HG02623 (cell line): Measurements from ENCODE around the gene PIBF1.
A peak's percentile ranks its signal among the peaks of the same experiment; 100 is the strongest.
"Not testable (repeated sequence)": the region's sequence is repeated elsewhere in the genome, so short reads cannot be mapped to it uniquely, and the experiment has no call there.

Experiments used
- ATAC-seq: cut with Tn5 transposase; IDR thresholded peaks from one replicate; pipeline ENCODE4 v1.9.1; 2021; ENCODE audit warnings: moderate library complexity; ENCODE audit not compliant: unreplicated experiment

PIBF1 gene

DNA sequence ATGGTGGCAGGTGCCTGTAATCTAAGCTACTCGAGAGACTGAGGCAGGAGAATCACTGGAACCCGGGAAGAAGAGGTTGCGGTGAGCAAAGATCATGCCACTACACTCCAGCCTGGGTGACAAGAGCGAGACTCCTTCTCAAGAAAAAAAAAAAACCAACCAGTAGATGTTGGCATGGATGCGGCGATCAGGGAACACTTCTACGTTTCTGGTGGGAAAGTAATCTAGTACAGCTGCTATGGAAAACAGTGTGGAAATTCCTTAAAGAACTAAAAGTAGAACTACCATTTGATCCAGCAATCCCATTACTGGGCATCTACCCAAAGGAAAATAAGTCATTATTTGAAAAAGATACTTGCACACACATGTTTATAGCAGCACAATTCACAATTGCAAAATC is 119.6 kb downstream of the PIBF1 start:
- ATAC-seq: not testable (repeated sequence)

DNA sequence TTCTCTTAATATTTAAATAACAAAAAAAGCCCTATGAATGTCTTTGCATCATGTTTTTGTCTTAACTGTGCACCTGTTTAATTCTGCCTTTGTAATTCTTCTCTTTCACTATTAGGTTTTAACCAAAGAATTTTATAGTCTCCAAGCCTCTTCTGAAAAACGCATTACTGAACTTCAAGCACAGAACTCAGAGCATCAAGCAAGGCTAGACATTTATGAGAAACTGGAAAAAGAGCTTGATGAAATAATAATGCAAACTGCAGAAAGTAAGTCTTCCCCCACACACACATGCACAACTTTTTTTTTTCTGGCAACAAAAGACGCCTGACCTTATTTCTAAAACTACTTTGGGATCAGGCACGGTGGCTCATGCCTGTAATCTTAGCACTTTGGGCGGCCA is 126.5 kb downstream of the PIBF1 start:
- ATAC-seq: no peak

DNA sequence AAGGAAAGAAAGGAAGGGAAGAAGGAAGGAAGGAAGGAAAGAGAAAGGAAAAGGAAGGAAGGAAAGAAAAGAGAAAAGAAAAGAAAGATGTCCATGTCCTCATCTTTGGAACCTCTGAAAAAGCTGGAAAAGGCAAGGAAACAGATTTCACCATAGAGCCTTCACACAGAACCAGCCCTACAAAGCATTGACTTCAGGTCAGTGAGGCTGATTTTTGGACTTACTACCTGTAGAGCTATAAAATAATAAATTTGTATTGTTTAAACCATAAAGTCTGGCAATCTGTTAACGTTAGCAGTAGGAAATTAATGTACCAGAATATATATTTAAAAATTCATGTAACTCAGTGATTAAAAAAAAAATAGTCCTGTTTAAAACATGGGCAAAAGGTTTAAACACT is 130.0 kb downstream of the PIBF1 start:
- ATAC-seq: no peak

- no peak for ATAC-seq
Measured at GRCh38 chr13:72920097-72920496, 138.2 kb downstream of the PIBF1 start.

DNA sequence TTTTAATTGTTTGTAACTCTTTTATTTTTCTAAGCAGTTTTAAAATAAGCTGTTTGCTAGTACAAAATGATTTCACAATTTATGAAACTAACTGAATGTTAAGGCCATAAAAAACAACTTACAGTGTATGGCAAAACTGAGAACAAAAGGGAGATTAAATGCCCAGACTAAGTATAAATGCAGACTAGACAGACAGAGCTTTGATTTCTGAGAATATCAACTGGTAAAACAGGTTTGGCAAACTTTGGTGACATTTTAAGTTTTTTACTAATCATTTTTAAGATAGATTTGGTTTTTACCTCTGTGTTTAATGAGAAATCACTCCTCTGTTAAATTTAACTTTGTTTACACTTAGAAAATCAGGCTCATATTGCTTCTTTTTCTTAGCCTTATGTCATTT is 149.4 kb downstream of the PIBF1 start:
- ATAC-seq: no peak

GRCh38 chr13:72932250-72932649 is 150.3 kb downstream of the PIBF1 start:
- ATAC-seq: no peak

- not testable (repeated sequence) for ATAC-seq
Measured at GRCh38 chr13:72946267-72946666, 164.3 kb downstream of the PIBF1 start.

DNA sequence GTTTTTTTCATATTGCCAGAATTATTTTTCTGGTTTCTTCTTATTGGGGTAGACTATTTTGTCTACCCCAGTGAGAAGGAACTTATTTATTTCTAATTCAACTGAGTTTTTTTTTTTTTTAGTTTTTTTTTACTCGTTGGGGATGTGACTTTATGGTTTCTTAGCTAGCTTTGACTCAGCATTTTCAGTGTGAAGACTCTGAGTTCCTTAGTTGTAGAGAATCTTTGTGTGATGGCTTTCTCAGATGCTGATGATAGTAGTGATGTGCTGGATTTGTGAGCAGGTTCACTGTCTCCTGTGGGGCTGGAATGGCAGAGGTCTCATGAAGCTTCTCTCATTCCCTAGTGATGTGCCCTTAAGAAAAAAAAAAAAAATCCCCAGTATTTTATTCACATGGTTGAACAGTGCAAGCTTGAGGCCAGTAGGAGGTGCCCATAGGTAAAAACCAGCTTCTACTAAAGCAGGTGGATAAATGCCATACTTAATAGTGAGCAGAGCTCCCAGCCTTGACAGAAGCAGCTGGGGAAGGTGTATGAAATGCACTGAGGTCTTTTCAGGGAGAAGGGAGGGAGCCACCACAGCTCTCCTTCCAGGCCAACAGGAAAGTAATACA is 170.7 kb downstream of the PIBF1 start:
- ATAC-seq: no peak

DNA sequence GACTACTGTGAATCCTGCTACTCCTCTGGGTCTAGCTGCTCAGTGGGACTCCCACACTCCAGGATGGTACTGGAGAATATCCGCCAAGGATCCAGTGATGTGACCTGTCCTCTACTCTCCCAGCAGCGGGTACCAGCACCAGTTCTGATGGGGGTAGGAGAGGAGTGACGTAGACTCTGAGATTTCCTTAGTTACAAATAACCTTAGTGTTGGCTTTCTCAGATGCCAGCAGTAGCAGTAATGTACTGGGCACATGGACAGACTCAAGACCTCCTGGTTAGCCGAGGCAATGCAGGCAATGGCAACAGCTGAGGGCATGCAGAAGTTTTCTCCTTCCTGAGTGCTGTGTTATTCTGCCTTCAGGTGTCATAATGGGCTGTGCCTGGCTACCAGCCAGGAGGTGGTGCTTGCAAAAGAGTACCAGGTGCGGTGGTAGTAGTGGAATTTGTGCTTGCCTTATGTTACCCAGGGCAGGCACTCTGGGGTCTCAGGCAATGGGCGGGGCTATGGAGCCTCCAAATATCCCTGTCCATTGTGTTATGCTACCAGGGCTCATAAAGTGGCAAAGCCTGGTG is 171.5 kb downstream of the PIBF1 start:
- no peak for ATAC-seq

GRCh38 chr13:72959643-72960042 is 177.7 kb downstream of the PIBF1 start:
- ATAC-seq: no peak

DNA sequence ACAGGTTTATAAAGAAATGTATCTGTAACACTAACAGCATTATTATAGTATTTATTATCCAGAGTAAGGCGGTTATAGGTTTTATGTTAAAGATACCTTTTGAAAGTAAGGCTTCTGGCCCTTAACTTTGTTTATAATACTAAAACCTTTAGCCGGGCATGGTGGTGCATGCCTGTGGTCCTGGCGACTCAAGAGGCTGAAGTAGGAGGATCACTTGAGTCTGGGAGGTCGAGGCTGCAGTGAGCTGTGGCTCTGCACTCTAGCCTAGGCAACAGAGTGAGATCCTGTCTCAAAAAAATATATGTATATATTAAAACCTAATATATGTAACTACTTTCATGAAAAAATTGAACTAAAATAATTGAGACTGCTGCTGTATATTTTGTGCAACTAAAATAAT is 178.2 kb downstream of the PIBF1 start:
- ATAC-seq: no peak

DNA sequence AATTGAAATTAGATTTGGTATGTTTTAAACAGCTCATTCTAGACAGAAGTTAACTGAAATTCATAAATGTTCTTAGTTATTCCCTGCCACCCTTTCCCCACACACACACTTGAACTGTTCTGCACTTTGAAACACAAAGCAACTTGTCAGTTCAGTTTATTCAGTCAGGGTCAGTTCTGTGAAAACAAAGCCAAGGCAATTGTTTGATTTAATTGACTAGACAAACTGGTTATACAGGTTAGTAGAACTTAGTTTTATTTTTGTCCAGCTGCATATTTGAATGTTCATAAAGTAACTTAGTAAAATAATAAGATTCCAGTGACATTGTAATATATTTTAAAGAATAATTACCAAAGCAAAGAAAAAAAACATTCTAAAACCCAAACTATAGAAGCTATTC is 178.6 kb downstream of the PIBF1 start:
- ATAC-seq: no peak

DNA sequence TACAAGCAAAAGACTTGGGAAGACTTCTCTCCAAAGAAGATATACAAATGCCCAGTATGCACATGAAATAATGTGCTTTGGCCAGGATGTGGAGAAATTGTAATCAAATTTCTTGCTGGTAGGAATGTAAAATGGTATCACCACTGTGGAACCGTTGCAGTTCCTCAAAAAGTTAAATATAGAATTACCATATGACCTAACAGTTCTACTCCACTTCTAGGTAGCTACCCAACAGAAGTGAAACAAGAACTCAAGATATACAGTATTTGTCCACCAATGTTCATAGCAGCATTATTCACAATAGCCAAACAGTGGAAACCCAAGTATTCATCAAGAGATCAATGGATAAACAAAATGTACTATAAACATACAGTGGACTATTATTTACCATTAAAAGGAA is 181.8 kb downstream of the PIBF1 start:
- peak; percentile 83 for ATAC-seq

- ATAC-seq: no peak
Measured at GRCh38 chr13:72970301-72970880, 188.5 kb downstream of the PIBF1 start.

GRCh38 chr13:72970956-72971355 is 189.0 kb downstream of the PIBF1 start:
- no peak for ATAC-seq

- no peak for ATAC-seq
Measured at GRCh38 chr13:72973234-72973633, 191.3 kb downstream of the PIBF1 start.

DNA sequence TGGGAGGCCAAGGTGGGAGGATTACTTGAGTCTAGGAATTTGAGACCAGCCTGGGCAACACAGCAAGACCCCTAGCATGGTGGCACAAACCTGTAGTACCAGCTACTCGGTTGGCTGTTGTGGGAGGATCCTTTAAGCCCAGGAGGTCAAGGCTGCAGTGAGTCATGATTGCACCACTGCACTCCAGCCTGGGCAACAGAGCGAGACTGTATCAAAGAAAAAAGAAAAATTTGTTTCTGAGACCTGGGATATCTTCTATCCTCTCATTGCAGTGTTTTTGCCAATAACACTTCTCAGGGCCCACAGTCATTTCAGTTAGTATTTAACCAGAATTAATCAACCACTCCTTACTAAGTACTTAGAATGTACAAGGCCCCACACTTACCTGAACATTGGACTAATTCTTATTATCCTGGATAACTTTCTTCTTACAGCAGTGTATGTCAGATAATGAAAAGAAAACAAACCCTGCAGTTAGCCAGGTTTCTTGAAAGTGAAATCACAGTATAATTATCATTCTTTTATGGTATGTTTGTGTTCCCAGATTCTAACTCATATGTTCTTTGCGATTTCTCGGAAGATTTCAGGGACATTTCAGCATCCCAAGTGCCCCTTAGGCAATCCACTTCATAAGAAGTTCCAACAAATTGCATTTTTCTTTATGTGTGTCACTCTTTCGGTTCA is 201.3 kb downstream of the PIBF1 start:
- no peak for ATAC-seq

GRCh38 chr13:72985610-72986009 is 203.7 kb downstream of the PIBF1 start:
- ATAC-seq: no peak

- no peak for ATAC-seq
Measured at GRCh38 chr13:72986197-72986596, 204.3 kb downstream of the PIBF1 start.

GRCh38 chr13:72990953-72991352 is 209.0 kb downstream of the PIBF1 start:
- ATAC-seq: no peak

GRCh38 chr13:72998012-72998411 is 216.1 kb downstream of the PIBF1 start:
- no peak for ATAC-seq

GRCh38 chr13:73000027-73000674 is 218.2 kb downstream of the PIBF1 start:
- peak; percentile 84 for ATAC-seq
